HG03469 (cell line): ENCODE results near the gene WNK1.
"Not testable (repeated sequence)": the region's sequence is repeated elsewhere in the genome, so short reads cannot be mapped to it uniquely, and the experiment has no call there.

ENCODE experiments used
- ATAC-seq: cut with Tn5 transposase; IDR thresholded peaks from one replicate; pipeline ENCODE4 v1.9.1; 2021; ENCODE audit warnings: mild to moderate bottlenecking, moderate library complexity, moderate number of reproducible peaks; ENCODE audit not compliant: unreplicated experiment

Gene WNK1

GRCh38 chr12:751999-752694 lies at the start of gene WNK1:
Gene WNK1 (plus strand): TSS chr12:752579. CDS start chr12:753566, 987 bp downstream.
- ATAC-seq, result peak; percentile 36

- ATAC-seq, result no peak
These were observed 47.7 kb upstream of the WNK1 start for GRCh38 chr12:704516-705242.

GRCh38 chr12:708084-708483 lies 44.3 kb upstream of the WNK1 start:
- not testable (repeated sequence) for ATAC-seq

- no peak for ATAC-seq
These were observed 42.8 kb upstream of the WNK1 start for GRCh38 chr12:709455-710020.

- no peak for ATAC-seq
These were observed 40.1 kb upstream of the WNK1 start for GRCh38 chr12:712172-712863.

- ATAC-seq, result no peak
These were observed 39.0 kb upstream of the WNK1 start for GRCh38 chr12:713281-713875.

- no peak for ATAC-seq
These were observed 35.9 kb upstream of the WNK1 start for GRCh38 chr12:716506-716905.

GRCh38 chr12:718756-719102 lies 33.6 kb upstream of the WNK1 start:
- no peak for ATAC-seq

- no peak for ATAC-seq
These were observed 32.0 kb upstream of the WNK1 start for GRCh38 chr12:720231-720941.

GRCh38 chr12:724194-724855 lies 28.1 kb upstream of the WNK1 start:
- ATAC-seq, result no peak

GRCh38 chr12:725076-725475 lies 27.3 kb upstream of the WNK1 start:
- ATAC-seq, result no peak

- ATAC-seq, result no peak
These were observed 25.9 kb upstream of the WNK1 start for GRCh38 chr12:726281-727140.

GRCh38 chr12:727321-727720 lies 25.1 kb upstream of the WNK1 start:
- no peak for ATAC-seq

GRCh38 chr12:728781-729180 lies 23.6 kb upstream of the WNK1 start:
- ATAC-seq, result no peak

- ATAC-seq, result no peak
These were observed 23.2 kb upstream of the WNK1 start for GRCh38 chr12:729221-729620.

GRCh38 chr12:730550-730949 lies 21.8 kb upstream of the WNK1 start:
- no peak for ATAC-seq

GRCh38 chr12:737122-737739 lies 15.1 kb upstream of the WNK1 start:
- ATAC-seq, result no peak

- no peak for ATAC-seq
These were observed 13.7 kb upstream of the WNK1 start for GRCh38 chr12:738712-739111.

- no peak for ATAC-seq
These were observed 13.0 kb upstream of the WNK1 start for GRCh38 chr12:739349-739748.
